Activated B cell treated with CpG ODN at 0.5 μM for 24 hours (primary cell): Measurements from ENCODE around the gene CUX1. TPM values are rescaled to one million over a fixed set of nuclear protein-coding genes. Genes with fewer than 3 reads are reported as not detected.
A peak's percentile ranks its signal among the peaks of the same experiment; 100 is the strongest.

Source experiments
- ATAC-seq: fragments of 200-7000 bp; cut with Tn5 transposase; one replicate; pipeline ENCODE4 v1.10.0; 2021; ENCODE audit warnings: low read depth, mild to moderate bottlenecking, moderate library complexity
- CTCF ChIA-PET: fragments of 350-600 bp; sonication (Branson Sonifier 250); formaldehyde crosslinking; loops from one replicate; lab custom pipeline; 2021; ENCODE audit warnings: antibody characterized with exemption; lab: Charles Lee
- POLR2A ChIA-PET: fragments of 350-600 bp; sonication (Branson Sonifier 250); formaldehyde crosslinking; loops from one replicate; lab custom pipeline; 2021; ENCODE audit warnings: antibody characterized with exemption; lab: Charles Lee
- DNase-seq: peaks from one replicate; pipeline ENCODE4 v3.0.0; 2022
- H3K27ac Mint-ChIP-seq: one replicate; pipeline ENCODE4 v1.8.0; 2020; ENCODE audit warnings: mixed read lengths
- H3K27me3 Mint-ChIP-seq: one replicate; pipeline ENCODE4 v1.8.0; 2021; ENCODE audit warnings: mixed read lengths
- H3K36me3 Mint-ChIP-seq: one replicate; pipeline ENCODE4 v1.8.0; 2021; ENCODE audit warnings: low read depth, mixed read lengths
- H3K4me1 Mint-ChIP-seq: one replicate; pipeline ENCODE4 v1.8.0; 2021; ENCODE audit warnings: mixed read lengths
- H3K4me3 Mint-ChIP-seq: one replicate; pipeline ENCODE4 v1.8.0; 2020; ENCODE audit warnings: mild to moderate bottlenecking, mixed read lengths
- H3K9me3 Mint-ChIP-seq: one replicate; pipeline ENCODE4 v1.8.0; 2020; ENCODE audit warnings: mixed read lengths
- CTCF ChIP-seq: fragments of 200-600 bp; IDR thresholded peaks from one replicate; pipeline ENCODE4 v1.8.0; 2022; ENCODE audit warnings: antibody characterized with exemption, mild to moderate bottlenecking
- intact Hi-C: fragments of 100-400 bp; cut with micrococcal nuclease; formaldehyde crosslinking; loops from one replicate; pipeline ENCODE4 v1.15.1; 2024
- total RNA-seq: library from RNA; stranded (reverse); gene quantifications from 2 replicates; pipeline ENCODE4 v1.2.3, GENCODE V29; 2022

The CUX1 gene
- total RNA-seq, 1 donor from 2014 or later = 61.7 TPM

- Mint-ChIP-seq H3K27ac (no peak overlapping the region), H3K36me3 (no peaks in the 10 kb centered on the region), H3K9me3 (no peaks in the 10 kb centered on the region), H3K4me1 (peaks cover 27% of the 10 kb centered on the region), H3K27me3 (no peaks in the 10 kb centered on the region), H3K4me3 (no peak overlapping the region)
- intact Hi-C loops = no loop called here
- ChIA-PET POLR2A (no interaction called here), CTCF (no interaction called here)
- TF ChIP-seq CTCF = no peak
- DNase-seq (no peak), ATAC-seq (no peak)
These were observed 61.5 kb downstream of the CUX1 start for GRCh38 chr7:101878938-101879337.

- no peak overlapping the region for H3K27ac Mint-ChIP-seq
- no peak for TF ChIP-seq CTCF
- POLR2A ChIA-PET = interaction anchor here (0.5 kb wide), 1 partner anchor 52 kb away, joined by 15 read pairs; no protein-coding TSS in a partner anchor
These were observed 62.1 kb downstream of the CUX1 start for GRCh38 chr7:101879565-101879964.

GRCh38 chr7:101880282-101881054 lies 63.0 kb downstream of the CUX1 start:
- ChIA-PET POLR2A (interaction anchor here (0.5 to 0.7 kb wide), 2 partner anchors 53 to 169 kb away, joined by 3 to 15 read pairs; no protein-coding TSS in a partner anchor), CTCF (no interaction called here)
- no peaks in the 10 kb centered on the region for H3K27me3 Mint-ChIP-seq
- no peaks in the 10 kb centered on the region for H3K9me3 Mint-ChIP-seq
- no peak for DNase-seq
- ATAC-seq = no peak
- intact Hi-C loops = loop anchor here (10.0 kb wide), 1 partner anchor 114 kb away; no protein-coding TSS in a partner anchor
- H3K36me3 Mint-ChIP-seq = no peaks in the 10 kb centered on the region
- TF ChIP-seq CTCF = no peak
- peak overlapping the region; percentile 38 for H3K27ac Mint-ChIP-seq
- H3K4me1 Mint-ChIP-seq = peaks cover 39% of the 10 kb centered on the region
- no peak overlapping the region for H3K4me3 Mint-ChIP-seq

More at GRCh38 chr7:101879565-101879964, 62.1 kb downstream of the CUX1 start:
- H3K36me3 Mint-ChIP-seq = no peaks in the 10 kb centered on the region
- H3K4me3 Mint-ChIP-seq = no peak overlapping the region
- H3K9me3 Mint-ChIP-seq = no peaks in the 10 kb centered on the region
- no peak for ATAC-seq
- no peaks in the 10 kb centered on the region for H3K27me3 Mint-ChIP-seq
- intact Hi-C loops = no loop called here
- no peak for DNase-seq
- H3K4me1 Mint-ChIP-seq = peaks cover 33% of the 10 kb centered on the region
- CTCF ChIA-PET = no interaction called here

GRCh38 chr7:101882005-101882421 lies 64.6 kb downstream of the CUX1 start:
- H3K4me3 Mint-ChIP-seq = no peak overlapping the region
- ChIA-PET POLR2A (no interaction called here), CTCF (no interaction called here)
- H3K27me3 Mint-ChIP-seq = no peaks in the 10 kb centered on the region
- no peak for TF ChIP-seq CTCF
- intact Hi-C loops = loop anchor here (10.0 kb wide), 1 partner anchor 113 kb away; no protein-coding TSS in a partner anchor
- no peaks in the 10 kb centered on the region for H3K9me3 Mint-ChIP-seq
- DNase-seq = no peak
- H3K36me3 Mint-ChIP-seq = no peaks in the 10 kb centered on the region
- no peak for ATAC-seq
- H3K4me1 Mint-ChIP-seq = peaks cover 54% of the 10 kb centered on the region
- no peak overlapping the region for H3K27ac Mint-ChIP-seq
